GM18873 (cell line): ENCODE data around the gene TBX10.
"Not testable (repeated sequence)": the region's sequence is repeated elsewhere in the genome, so short reads cannot be mapped to it uniquely, and the experiment has no call there.

ENCODE experiments used
- ATAC-seq: cut with Tn5 transposase; IDR thresholded peaks from one replicate; pipeline ENCODE4 v1.9.1; 2021; ENCODE audit warnings: mild to moderate bottlenecking, moderate library complexity, moderate number of reproducible peaks; ENCODE audit not compliant: unreplicated experiment, low FRiP score

The TBX10 gene

DNA sequence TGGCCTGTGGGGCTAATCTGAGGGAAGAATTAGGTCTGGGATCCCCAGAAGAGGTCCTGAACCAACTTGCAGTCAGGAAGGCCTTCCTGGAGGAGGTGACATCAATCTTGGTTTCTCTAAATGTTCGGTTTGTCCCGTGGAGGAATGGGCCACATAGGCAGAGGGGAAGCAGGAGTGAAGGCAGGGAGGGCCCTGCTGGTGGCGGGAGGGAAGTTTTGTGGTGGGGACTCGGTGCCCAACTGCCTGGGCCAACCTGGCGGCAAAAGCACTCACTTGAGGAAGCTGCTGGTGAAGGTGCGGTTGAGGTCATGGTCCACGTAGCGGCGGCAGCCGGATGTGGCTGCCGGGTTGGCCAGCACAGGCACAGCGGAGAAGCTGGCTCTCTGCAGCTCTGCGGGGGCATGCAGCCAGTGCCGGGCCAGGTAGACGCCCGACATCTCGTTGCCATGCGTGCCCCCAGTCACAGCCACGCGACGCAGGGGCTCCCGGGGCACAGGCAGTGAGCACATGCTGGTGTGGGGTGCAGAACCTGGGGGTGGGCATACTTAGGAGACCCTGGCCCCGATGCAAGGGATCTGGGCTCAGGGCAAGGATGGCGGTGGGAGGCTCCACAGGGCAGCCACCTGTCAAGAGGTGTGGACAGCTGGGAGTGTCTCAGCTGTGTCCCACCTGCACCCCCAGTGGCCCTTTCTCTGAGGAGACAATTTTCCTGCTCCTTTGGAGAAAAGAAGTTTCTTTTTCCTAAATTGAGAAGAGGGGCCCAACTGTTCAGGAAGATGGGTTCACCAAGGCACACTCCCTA is 7.2 kb upstream of the TBX10 start:
- ATAC-seq: no peak

DNA sequence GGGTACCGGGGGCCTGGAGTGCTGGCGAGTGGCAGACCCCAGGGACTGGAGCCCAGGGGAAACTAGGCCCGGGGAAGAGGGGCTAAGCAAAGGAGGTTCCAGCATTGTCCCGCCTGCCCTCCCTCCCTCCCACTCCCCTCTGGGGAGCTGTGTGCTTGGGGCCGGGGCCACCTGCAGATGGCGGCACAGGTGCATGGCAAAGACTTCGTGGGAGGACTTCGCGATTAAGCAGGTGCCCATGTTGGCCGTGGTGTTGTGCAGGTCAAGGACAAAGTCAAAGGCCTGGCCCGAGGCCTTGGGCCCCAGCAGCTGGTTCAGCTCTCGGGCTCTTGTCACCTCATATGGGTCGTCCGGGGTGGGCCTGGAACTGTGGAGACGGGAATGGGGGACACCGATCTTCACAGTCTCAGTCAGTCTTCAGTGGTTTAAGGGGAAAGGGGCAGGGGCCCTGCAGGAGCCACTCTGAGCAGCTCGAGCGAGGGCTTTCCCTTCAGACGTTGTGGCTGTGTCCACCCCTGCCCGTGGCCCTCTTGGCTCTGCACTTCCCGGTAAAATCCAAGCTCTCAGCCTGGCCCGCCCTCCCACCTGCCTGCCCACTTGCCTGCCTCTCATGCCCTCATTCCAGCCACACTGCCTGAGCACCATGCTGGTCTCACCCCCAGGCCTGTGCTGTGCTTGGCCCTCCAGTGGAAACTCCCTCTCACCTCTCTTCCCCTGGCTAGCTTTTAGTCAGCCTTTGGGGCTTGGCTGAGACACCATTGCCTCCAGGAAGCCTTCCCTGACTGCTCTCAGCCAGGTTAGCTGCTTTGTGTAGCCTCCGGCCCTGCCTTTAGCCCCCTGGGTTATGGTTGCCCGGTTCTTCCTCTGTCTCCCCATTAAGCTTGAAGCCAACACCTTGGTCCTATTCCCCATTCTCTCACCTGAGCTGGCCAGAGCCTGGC is 6.2 kb upstream of the TBX10 start:
- ATAC-seq: no peak

DNA sequence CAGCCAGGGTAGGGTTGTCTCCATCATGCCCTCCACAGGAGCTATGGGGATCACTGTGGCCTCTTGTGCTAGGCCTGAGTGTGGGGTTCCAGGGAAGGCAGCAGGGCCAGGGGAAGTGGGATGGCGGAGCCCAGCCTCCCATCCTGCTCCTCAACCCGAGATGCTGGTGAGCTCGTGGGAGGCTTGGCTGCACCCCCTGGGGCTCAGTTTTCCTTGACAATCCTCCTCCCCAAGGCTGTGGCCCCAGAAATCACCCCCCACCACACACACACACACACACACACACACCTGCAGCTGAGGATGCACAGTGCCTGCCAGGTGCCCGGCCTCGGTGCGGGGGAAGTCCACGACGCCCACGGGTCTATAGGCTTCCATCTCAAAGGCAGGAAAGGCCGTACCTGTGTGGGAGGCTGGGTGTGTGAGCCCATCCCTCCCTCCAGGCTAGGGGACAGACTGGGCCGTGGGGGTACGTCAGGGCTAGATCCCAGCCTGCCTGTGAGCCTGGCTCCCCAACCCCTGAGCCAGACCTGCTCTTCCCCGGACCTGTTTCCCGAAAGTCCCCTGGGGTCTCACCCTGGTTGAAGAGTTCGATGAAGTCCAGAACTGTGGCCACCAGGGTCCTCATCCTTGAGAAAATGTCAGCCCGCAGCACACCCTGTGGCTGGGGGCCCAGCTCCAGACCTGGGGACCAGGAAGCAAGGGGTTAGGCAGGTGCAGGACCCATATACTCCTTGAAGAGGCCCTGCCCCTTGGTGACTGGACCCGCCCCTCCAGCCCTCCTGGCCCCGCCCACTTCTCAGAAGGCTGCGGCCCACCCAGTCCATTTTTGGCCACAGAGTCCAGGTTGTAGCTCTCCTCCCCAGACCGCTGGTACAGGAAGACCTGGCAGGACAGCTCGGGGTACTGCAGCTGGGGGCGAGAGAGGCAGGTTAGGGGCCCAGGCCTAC is 5.2 kb upstream of the TBX10 start:
- ATAC-seq: no peak

DNA sequence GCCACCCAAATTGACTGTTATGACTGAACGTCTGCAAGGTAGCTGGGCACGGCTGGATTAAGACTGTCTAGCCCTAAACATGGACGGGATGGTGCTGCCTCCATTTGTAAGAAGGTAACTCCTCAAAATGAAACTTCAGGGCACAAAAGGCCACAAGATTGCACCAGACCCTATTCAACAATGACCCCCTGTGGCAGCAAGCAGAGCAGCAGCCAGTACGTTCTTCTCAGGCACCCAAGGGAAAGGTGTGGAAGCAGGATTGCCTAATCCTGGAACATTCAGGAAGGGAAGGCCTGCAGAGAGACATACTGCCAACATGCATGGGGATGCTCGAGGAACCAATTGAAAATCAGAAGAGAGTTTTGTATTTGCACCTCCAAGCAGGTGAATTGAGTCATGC is 4.5 kb upstream of the TBX10 start:
- no peak for ATAC-seq

DNA sequence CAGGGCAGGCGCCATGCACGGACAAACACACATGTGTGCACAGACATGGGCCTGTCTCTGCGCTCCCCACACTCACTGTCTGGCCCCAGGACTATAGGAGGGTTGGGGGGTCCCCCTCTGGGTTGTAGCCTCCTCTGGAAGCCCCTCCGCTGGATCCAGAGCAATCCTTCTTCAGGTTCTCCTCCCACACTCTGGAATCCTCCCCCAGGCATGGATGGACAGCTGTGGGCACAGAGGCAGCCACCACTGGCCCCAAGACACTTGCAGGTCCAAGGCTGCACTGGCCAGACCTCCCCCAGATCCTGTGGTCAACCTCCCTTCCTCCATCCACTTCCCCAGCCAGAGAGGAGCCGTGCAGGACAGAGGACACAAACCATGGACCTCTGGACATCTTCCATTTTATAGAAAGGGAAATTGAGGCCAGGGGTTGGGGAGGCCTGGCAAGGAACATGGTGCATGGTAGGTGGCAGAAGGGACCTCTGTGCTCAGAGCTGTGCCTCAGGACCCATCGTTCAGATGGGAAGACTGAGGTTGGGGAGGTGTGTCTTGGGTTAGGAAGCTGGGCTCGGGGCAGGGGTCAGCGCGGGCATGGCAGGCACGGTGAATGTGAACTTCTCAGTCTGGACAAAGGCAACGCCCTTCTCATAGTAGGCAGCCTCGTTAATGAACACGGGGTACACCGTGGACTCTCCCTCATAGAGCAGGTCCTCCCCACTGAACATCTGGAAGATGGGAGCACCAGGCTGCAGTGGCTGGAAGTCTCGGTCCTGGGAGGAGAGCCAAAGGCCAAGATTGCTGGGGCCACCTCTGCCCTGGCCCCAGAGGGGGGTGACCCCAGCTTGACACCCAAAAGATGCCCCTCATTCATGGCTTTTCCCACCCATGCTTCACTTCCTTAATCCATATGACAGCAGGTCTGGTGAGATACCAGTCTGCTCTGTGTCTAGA is 2.9 kb upstream of the TBX10 start:
- ATAC-seq: no peak

DNA sequence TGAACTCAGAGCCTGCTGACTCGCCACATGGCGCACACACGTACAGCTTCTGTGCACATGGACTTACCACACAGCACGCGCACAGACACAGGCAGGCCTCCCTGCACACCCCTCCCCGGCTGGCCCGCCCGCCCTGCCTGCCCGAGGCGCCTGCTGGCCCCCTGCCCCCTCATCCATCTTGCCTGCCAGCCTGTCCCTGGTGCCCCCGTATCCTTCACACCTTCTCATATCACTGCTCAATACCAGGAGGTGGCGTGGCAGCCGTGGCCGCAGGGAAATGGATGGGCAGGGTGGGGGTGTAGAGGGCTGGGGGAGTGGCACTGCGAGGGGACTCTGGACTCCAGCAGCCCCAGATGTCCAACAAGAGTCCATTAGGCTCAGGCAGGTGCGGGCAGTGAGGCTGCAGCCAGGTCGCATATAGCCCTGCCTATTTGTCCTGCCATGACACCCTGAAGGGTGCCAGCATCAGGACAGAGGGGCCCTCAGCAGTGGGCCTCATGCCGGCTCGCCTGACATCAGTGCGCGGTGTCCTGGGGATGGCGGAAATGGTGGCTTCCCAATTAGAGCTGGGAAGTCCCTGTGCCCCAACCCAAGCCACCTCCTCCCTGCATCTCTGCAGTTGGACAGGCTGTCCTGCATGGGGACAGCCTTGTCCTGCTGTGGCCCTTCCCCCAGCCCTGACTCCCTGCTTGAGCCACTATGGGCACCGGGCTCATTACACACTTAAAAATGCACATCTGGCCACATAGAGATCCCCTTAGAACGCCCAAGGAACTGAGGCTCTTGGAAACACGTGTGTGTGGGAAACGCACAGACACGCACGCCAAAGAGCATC is 2.0 kb upstream of the TBX10 start:
- no peak for ATAC-seq

DNA sequence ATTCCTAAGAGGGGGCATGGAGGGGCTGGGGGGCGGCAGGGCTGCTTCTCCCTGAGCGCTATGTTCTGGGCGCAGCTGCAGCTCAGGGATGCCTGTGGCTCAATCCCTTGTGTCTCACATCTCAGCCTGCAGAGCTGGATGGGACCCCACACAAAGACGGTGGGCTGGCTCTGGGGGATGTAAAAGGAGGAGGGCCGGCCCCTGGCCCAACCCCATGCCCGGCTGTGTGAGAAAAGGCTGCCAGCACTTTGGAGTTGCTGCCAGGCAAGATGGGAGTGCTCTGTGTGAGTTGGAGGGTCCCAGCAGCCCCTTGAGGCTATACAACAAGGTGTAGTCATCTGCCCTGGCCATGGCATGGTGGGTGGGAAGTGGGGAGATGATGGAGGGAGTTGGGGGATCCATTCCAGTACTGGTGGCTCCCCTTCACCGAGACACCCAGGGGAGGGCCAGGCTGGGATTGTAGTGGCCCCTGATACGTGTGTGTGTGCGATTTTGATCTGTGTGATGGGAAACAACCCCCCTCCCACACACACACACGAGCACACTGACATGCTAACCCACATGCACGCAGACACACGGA is 1.3 kb upstream of the TBX10 start:
- ATAC-seq: no peak

DNA sequence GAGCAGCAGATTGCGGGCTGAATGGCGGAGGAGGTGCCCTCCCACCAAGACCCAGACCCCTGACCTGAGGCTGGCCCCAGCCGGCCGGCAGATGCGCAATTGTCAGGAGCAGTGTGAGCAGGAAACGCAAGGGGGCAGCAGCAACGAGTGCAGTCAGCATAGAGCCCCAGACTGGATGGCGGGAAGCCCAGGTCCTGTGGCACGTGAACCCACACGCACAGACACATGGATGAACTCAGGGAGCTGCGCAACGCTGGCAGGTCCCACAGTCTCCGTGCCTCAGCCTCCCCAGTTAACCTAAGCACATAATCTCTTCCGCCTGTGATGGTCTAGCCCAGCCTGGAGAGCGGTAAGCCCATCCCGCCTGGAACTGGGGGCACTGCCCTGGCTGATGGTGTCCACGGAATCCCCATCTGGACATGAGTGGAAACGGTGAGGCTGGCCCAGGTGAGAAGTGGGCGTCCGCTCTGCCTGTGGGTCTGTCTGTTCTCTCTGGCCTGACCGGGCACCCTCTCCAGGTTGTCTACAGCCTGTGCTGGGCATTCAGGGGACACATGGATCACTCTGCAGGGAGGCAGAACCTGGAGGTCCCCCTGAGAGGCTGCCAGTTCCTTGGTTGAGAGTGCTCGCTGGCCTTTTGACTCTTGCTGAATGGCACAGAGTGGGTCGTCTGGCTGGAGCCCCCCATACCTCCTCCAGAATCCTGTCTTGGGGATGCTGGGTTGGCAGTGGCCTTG is 626 bp upstream of the TBX10 start:
- no peak for ATAC-seq

DNA sequence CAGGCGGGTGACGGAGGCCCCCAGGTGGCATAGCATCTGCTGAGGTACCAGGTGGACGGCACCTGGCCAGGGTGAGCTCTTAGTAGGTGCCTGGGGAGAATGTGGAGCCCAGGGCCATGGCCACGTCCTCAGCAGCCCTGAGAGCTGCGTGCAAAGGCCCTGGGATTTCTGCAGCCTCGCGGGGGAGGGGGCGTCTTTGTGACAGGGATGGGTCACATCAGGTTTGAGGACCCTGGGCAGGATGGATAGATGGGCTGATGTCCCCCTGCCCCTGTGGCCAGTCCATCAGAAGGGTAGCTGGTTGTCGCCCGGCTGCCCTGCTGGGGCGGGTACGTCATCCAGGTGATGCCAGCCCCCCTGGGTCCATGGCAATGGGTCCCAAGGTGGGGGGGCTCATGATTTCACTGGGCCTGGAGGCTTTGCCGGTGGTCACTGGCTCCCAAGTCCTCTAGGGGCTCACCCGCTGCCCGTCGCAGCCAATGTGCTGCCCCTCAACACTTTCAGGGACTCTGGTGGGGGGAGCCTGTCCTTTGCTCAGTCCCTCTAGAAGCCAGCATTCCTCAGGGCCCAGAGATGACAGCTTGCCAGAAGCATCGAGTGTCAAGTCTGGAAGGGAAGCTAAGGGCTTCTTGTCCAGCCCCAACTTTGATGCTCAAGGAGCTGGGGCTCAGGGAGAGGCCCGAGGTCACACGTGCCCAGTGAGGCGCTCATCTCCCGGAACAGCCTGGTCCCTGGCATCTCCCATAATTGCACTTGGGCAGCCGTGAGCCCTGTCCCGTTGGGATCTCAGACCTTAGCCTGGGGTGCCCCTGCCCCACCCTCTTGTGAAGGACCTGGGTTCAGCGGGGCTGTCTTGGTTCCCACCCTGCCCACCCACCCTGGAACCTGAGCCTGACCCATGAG is 777 bp downstream of the TBX10 start:
- ATAC-seq: no peak

DNA sequence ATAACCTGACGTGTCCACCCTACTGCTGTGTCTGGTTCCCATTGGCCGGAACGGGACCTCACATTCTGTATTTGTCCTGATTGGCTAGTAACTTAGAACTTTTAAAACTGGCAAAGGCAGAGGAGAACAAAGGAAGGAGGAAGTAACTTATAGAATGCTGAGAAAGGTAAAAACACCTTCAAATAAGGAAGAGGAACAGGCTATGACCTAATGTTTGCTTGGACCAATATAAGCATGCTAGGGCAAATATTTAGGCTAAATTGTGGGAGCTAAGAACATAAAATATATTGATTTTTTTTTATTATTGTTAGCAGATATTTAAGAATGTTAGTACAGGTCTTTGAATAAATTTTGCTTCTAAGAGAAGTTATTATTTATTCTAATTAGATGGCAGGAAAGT is 2.1 kb downstream of the TBX10 start:
- not testable (repeated sequence) for ATAC-seq

DNA sequence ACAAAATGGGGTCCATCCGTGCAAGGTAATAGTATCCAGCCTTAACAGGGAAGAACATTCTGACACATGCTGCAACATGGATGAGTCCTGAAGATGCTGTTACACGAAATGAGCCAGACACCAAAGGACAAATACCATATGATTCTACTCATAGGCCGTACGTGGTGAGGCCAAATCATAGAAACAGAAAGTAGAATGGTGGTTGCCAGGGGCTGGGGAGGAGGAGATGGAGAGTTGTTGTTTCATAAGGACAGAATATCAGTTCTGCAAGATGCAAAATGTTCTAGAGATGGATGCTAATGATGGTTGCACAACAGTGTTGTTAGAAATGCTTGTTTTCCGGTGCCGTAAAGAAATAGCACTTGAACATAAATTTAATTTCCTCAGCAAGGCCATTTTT is 2.6 kb downstream of the TBX10 start:
- ATAC-seq: no peak

DNA sequence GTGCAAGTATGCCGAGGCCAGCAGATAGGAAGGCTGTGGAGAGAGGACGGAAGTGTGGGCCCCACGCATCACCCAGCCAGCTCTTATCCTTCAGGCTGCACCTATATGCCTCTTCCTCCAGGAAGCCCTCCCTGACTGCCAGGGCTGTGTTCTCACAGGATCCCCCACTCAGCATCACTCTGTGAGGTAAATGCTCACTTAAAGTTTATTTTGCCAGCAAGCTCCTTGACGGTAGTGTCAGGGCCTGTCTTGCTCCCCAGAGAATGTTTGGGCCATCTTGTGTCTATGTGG is 4.4 kb downstream of the TBX10 start:
- ATAC-seq: no peak

DNA sequence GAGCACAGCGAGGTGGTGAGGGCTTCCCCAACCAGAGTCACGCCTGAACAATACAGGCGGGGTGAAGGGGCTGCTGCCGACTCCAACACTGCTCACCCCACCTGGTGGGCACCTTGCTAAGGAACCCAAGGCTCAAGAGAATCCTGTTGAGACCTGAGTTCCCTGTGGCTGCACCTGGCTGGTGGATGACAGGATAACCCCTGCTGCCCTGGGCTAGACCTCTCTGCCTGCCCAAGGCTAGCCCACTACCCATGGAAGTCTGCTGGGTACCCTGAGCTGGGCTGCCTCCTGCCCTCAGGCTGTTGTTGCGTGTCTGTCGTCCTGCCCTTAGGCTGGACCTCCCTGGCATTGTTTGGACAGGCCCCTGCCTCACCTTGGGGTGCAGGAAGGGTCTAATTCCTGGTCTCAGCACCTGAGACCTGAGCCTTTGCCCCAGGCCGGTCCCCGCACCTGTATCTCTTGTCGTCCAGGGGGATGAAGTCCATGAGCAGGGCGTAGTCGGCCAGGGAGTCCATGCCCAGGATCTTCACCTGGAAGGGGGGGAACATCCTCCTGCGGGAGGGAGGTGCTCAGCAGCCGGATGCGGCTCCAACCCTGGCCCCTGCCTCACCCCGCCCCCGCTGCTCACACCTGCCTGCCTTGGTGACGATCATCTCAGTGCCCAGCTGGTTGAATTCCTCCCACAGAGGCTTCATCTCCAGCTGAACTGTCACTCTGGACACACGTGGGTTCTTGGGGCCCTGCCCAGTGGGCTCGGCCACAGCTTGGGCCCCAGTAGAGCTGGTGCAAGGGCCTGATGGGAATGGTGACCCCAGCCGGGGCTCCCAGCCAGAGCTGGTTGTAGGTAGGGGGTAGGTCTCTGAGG is 5.0 kb downstream of the TBX10 start:
- ATAC-seq: no peak

DNA sequence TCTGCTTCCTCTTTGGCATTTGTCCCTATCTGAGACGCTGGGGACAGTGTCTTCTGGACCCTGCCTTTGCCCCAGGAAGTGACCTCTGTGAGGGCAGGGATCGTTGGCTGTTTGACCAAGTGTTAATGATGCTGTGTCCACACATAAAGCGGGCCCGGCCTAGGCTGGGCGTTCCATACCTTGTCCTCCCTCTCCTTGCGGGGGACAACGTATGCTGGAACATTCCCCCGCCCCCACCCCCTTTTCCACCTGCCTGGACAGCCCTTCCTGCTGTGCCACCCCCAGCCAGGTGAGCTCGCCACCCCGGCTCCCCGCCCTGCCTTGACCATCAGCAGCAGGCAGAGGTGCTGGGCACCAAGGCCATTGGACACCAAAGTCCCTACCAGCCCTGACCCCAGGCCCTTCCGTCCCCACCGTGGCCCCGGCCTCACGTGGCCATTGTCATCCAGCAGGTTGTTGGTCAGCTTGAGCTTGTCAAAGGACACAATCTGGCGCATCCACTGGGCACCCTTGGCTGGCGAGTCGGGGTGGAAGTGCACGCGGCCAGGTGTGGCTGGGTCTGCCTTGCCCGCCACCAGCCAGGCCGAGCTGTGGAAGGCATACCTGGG is 5.7 kb downstream of the TBX10 start:
- no peak for ATAC-seq

DNA sequence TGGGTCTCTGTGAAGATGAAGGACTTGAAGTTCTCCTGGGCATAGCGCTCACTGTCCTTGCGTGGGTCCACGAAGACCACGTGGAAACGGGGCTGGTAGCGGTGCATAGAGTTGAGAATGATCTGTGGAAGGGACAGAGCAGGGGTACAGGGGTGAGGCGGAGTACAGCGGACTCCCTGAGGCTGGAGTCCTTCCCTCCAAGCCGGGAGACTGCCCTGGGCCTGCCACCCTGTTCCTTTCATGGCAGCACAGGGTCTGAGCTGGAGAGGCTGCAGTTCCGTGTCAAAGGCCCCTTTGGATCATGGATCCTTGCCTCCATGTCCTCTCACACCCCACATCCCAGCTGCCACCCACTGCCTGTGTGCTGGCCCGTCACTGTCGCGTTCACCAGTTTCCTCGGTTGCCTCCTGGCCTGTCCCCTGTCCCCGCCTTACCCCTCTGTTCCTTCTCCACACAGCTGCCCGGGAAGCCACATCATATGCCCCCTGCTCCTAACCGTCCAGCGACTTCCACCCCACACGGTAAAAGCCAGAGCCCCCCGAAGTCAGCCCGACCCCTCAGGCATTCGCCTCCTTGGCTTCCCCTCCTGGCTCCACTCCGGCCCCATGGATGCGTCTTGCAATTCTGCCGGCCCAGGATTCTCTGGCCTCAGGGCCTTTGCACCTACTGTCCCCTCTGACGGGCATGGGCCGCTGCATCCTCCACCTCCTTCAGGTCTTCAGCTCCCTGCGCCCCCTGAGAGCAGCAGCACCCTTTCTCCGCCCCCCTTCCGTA is 6.4 kb downstream of the TBX10 start:
- no peak for ATAC-seq
